WTC11 (cell line): Measurements from ENCODE around the gene UGP2. TPM values are rescaled to one million over a fixed set of nuclear protein-coding genes. Genes with fewer than 3 reads are reported as not detected.
A peak's percentile ranks its signal among the peaks of the same experiment; 100 is the strongest.

Experiments used
- ATAC-seq: fragments of 200-7000 bp; cut with Tn5 transposase; 2 replicates; pipeline ENCODE4 v1.10.0; 2021; ENCODE audit warnings: mild to moderate bottlenecking, moderate library complexity
- CTCF ChIA-PET: fragments of 300-600 bp; sonication (Branson Sonifier 250); formaldehyde crosslinking; loops from one replicate; lab custom pipeline; 2021; ENCODE audit warnings: antibody characterized with exemption; lab: Charles Lee
- POLR2A ChIA-PET: fragments of 350-600 bp; sonication (Branson Sonifier 250); formaldehyde crosslinking; loops from one replicate; lab custom pipeline; 2021; ENCODE audit warnings: antibody characterized with exemption; lab: Charles Lee
- DNase-seq: peaks from one replicate; pipeline ENCODE4 v3.0.0; 2021; ENCODE audit warnings: low spot score
- H3K27ac Mint-ChIP-seq: 2 replicates; pipeline ENCODE4 v1.8.0; 2021; ENCODE audit warnings: mixed read lengths
- H3K27me3 Mint-ChIP-seq: 2 replicates; pipeline ENCODE4 v1.8.0; 2021; ENCODE audit warnings: low read depth, mild to moderate bottlenecking, moderate library complexity, mixed read lengths
- H3K36me3 Mint-ChIP-seq: 2 replicates; pipeline ENCODE4 v1.8.0; 2021; ENCODE audit warnings: mixed read lengths
- H3K4me1 Mint-ChIP-seq: 2 replicates; pipeline ENCODE4 v1.8.0; 2022; ENCODE audit warnings: mixed read lengths
- H3K4me3 Mint-ChIP-seq: 2 replicates; pipeline ENCODE4 v1.8.0; 2021; ENCODE audit warnings: mild to moderate bottlenecking, moderate library complexity, mixed read lengths
- H3K9me3 Mint-ChIP-seq: 2 replicates; pipeline ENCODE4 v1.8.0; 2021; ENCODE audit warnings: mixed read lengths
- ATF1 ChIP-seq: sonication (generic); formaldehyde crosslinking; IDR thresholded peaks from 2 replicates; pipeline ENCODE4 v1.8.1; 2023; ENCODE audit warnings: mild to moderate bottlenecking, moderate library complexity, missing genetic modification reagents
- CDX4 ChIP-seq: fragments of 250-450 bp; sonication (Bioruptor Pico); IDR thresholded peaks from 2 replicates; pipeline ENCODE4 v1.9.0; 2021; ENCODE audit warnings: moderate library complexity, mild to moderate bottlenecking, inconsistent platforms, borderline replicate concordance
- E2F1 ChIP-seq: sonication (generic); formaldehyde crosslinking; IDR thresholded peaks from 2 replicates; pipeline ENCODE4 v1.8.0; 2022; ENCODE audit warnings: mild to moderate bottlenecking, missing genetic modification reagents
- E2F4 ChIP-seq: sonication (generic); formaldehyde crosslinking; IDR thresholded peaks from 2 replicates; pipeline ENCODE4 v1.8.1; 2022; ENCODE audit warnings: low read depth, mild to moderate bottlenecking, moderate library complexity, missing genetic modification reagents, borderline replicate concordance
- ELF4 ChIP-seq: sonication (generic); formaldehyde crosslinking; IDR thresholded peaks from 2 replicates; pipeline ENCODE4 v1.8.1; 2022; ENCODE audit warnings: low read depth, mild to moderate bottlenecking, moderate library complexity, missing genetic modification reagents
- EMX1 ChIP-seq: fragments of 250-450 bp; sonication (Bioruptor Pico); IDR thresholded peaks from 2 replicates; pipeline ENCODE4 v1.8.0; 2021; ENCODE audit warnings: mild to moderate bottlenecking
- FOXP1 ChIP-seq: sonication (generic); formaldehyde crosslinking; IDR thresholded peaks from 2 replicates; pipeline ENCODE4 v1.8.0; 2022; ENCODE audit warnings: missing genetic modification reagents, mild to moderate bottlenecking, moderate library complexity, borderline replicate concordance
- FOXP4 ChIP-seq: sonication (generic); formaldehyde crosslinking; IDR thresholded peaks from 2 replicates; pipeline ENCODE4 v1.8.0; 2022; ENCODE audit warnings: mild to moderate bottlenecking, missing genetic modification reagents
- GABPB1 ChIP-seq: sonication (generic); formaldehyde crosslinking; IDR thresholded peaks from 2 replicates; pipeline ENCODE4 v1.8.1; 2023; ENCODE audit warnings: mild to moderate bottlenecking, missing genetic modification reagents
- GRHL2 ChIP-seq: fragments of 250-450 bp; sonication (Bioruptor Pico); IDR thresholded peaks from 2 replicates; pipeline ENCODE4 v1.8.0; 2022; ENCODE audit warnings: mild to moderate bottlenecking, moderate library complexity; ENCODE audit not compliant: insufficient replicate concordance, severe bottlenecking
- IRF2 ChIP-seq: sonication (generic); formaldehyde crosslinking; IDR thresholded peaks from 2 replicates; pipeline ENCODE4 v1.8.0; 2022; ENCODE audit warnings: low read depth, missing genetic modification reagents, borderline replicate concordance
- KAT7 ChIP-seq: sonication (generic); formaldehyde crosslinking; IDR thresholded peaks from 2 replicates; pipeline ENCODE4 v1.8.1; 2023; ENCODE audit warnings: missing genetic modification reagents, mild to moderate bottlenecking, borderline replicate concordance
- MLX ChIP-seq: sonication (generic); formaldehyde crosslinking; IDR thresholded peaks from 2 replicates; pipeline ENCODE4 v1.8.1; 2023; ENCODE audit warnings: mild to moderate bottlenecking, missing genetic modification reagents, moderate library complexity
- NFATC4 ChIP-seq: fragments of 250-450 bp; sonication (Bioruptor Pico); IDR thresholded peaks from 2 replicates; pipeline ENCODE4 v1.9.0; 2021; ENCODE audit warnings: mild to moderate bottlenecking
- NR1H2 ChIP-seq: sonication (generic); formaldehyde crosslinking; IDR thresholded peaks from 2 replicates; pipeline ENCODE4 v1.9.0; 2021; ENCODE audit warnings: mild to moderate bottlenecking, moderate library complexity, missing genetic modification reagents
- USF2 ChIP-seq: sonication (generic); formaldehyde crosslinking; IDR thresholded peaks from 2 replicates; pipeline ENCODE4 v1.8.1; 2023; ENCODE audit warnings: mild to moderate bottlenecking, missing genetic modification reagents, moderate library complexity
- ZNF232 ChIP-seq: sonication (generic); formaldehyde crosslinking; IDR thresholded peaks from 2 replicates; pipeline ENCODE4 v1.8.0; 2022; ENCODE audit warnings: mild to moderate bottlenecking, missing genetic modification reagents
- ZNF416 ChIP-seq: fragments of 250-450 bp; sonication (Bioruptor Pico); IDR thresholded peaks from 2 replicates; pipeline ENCODE4 v1.9.0; 2021; ENCODE audit warnings: mild to moderate bottlenecking, inconsistent platforms
- total RNA-seq: library from RNA; stranded (reverse); gene quantifications from 3 replicates; pipeline ENCODE4 v1.2.3, GENCODE V29; 2021

The UGP2 gene
- total RNA-seq, 1 experiment from 2014 or later = 543 TPM

GRCh38 chr2:63875131-63875527 is 33.4 kb downstream of the UGP2 start:
- CTCF ChIA-PET = interaction anchor here (1.8 kb wide), 1 partner anchor 176 kb away, joined by 7 read pairs; no protein-coding TSS in a partner anchor
- no peaks in the 10 kb centered on the region for H3K27me3 Mint-ChIP-seq
- POLR2A ChIA-PET = interaction anchor here (0.7 kb wide), 1 partner anchor 173 kb away, joined by 4 read pairs; no protein-coding TSS in a partner anchor
- no peaks in the 10 kb centered on the region for H3K9me3 Mint-ChIP-seq
- no peak overlapping the region for H3K4me3 Mint-ChIP-seq
- TF ChIP-seq IRF2 (CRISPR knock-in tag) (no peak), E2F1 (CRISPR knock-in tag) (no peak), ATF1 (CRISPR knock-in tag) (no peak), NFATC4 (CRISPR knock-in tag) (no peak), FOXP4 (CRISPR knock-in tag) (no peak), MLX (CRISPR knock-in tag) (no peak), ELF4 (CRISPR knock-in tag) (no peak), GRHL2 (CRISPR knock-in tag) (no peak), EMX1 (CRISPR knock-in tag) (0 out of 2 replicates have a peak, but pooled peaks have one; percentile 31), E2F4 (no peak), KAT7 (CRISPR knock-in tag) (no peak), NR1H2 (CRISPR knock-in tag) (no peak), ZNF416 (CRISPR knock-in tag) (peak; percentile 74)
- no peak for DNase-seq
- peak overlapping the region; percentile 78 for H3K27ac Mint-ChIP-seq
- H3K4me1 Mint-ChIP-seq = peaks cover 85% of the 10 kb centered on the region
- peaks cover 78% of the 10 kb centered on the region for H3K36me3 Mint-ChIP-seq
- no peak for ATAC-seq

GRCh38 chr2:63875559-63876245 is 34.0 kb downstream of the UGP2 start:
- Mint-ChIP-seq H3K4me3 (no peak overlapping the region), H3K36me3 (peaks cover 76% of the 10 kb centered on the region), H3K27ac (peak overlapping the region; percentile 78), H3K27me3 (no peaks in the 10 kb centered on the region), H3K4me1 (peaks cover 85% of the 10 kb centered on the region), H3K9me3 (no peaks in the 10 kb centered on the region)
- DNase-seq (no peak), ATAC-seq (no peak)
- no peak for TF ChIP-seq CDX4 (CRISPR knock-in tag)
- no peak for TF ChIP-seq FOXP1
- TF ChIP-seq GABPB1 (CRISPR knock-in tag) = no peak
- TF ChIP-seq KAT7 (CRISPR knock-in tag) = no peak
- TF ChIP-seq ZNF232 = no peak
- TF ChIP-seq FOXP4 (CRISPR knock-in tag) = no peak
- TF ChIP-seq E2F4 = no peak
- no peak for TF ChIP-seq USF2 (CRISPR knock-in tag)
- CTCF ChIA-PET = interaction anchor here (1.8 kb wide), 1 partner anchor 177 kb away, joined by 7 read pairs; no protein-coding TSS in a partner anchor
- POLR2A ChIA-PET = no interaction called here
